GM04503 (cell line): ENCODE data around the gene FREM2.

Experiments
- DNase-seq: peaks from one replicate; pipeline ENCODE4 v3.0.0-alpha.2; 2012; ENCODE audit warnings: low read depth

FREM2 gene

GRCh38 chr13:38897521-38897920, 210.6 kb downstream of the FREM2 start:
- no peak for DNase-seq

GRCh38 chr13:38898481-38898880, 211.6 kb downstream of the FREM2 start:
- DNase-seq = no peak

- no peak for DNase-seq
Observed at GRCh38 chr13:38899571-38899970, 212.7 kb downstream of the FREM2 start.

GRCh38 chr13:38900188-38900587, 213.3 kb downstream of the FREM2 start:
- no peak for DNase-seq

- no peak for DNase-seq
Observed at GRCh38 chr13:38902551-38902950, 215.7 kb downstream of the FREM2 start.

- no peak for DNase-seq
Observed at GRCh38 chr13:38905081-38905480, 218.2 kb downstream of the FREM2 start.

- DNase-seq = no peak
Observed at GRCh38 chr13:38905861-38906260, 219.0 kb downstream of the FREM2 start.

- no peak for DNase-seq
Observed at GRCh38 chr13:38908574-38908973, 221.7 kb downstream of the FREM2 start.

GRCh38 chr13:38914070-38914469, 227.2 kb downstream of the FREM2 start:
- no peak for DNase-seq

- DNase-seq = no peak
Observed at GRCh38 chr13:38921081-38921480, 234.2 kb downstream of the FREM2 start.

GRCh38 chr13:38922170-38922569, 235.3 kb downstream of the FREM2 start:
- DNase-seq = no peak

GRCh38 chr13:38933786-38934185, 246.9 kb downstream of the FREM2 start:
- DNase-seq = no peak
